Testis (tissue), 2 donors: ENCODE results near the gene DPH6.

ENCODE experiments used
- CTCF ChIP-seq, 3 experiments: fragments of 450-650 bp in 2 of 3; fragments of 200-600 bp in 1 of 3; sonication (generic) in 1 of 3; IDR thresholded peaks; one replicate each; pipeline ENCODE4 v1.5.1; 2016 to 2019; ENCODE audit warnings: antibody characterized with exemption in 3 of 3, mild to moderate bottlenecking in 2 of 3, moderate library complexity in 1 of 3
- POLR2A ChIP-seq: fragments of 450-650 bp; IDR thresholded peaks from one replicate; pipeline ENCODE4 v1.6.1; 2017; ENCODE audit warnings: antibody characterized with exemption, mild to moderate bottlenecking, moderate library complexity

- TF ChIP-seq CTCF (IDR thresholded peaks at IDR 0.05): no peak
- TF ChIP-seq POLR2A: no peak
Observed at GRCh38 chr15:35496585-35496984, 49.4 kb downstream of the DPH6 start.
